Neural progenitor cell (in vitro differentiated cells): ENCODE data around the gene PSMD5.

Experiments
- EZH2 ChIP-seq: fragments of 200-600 bp; sonication (generic); IDR thresholded peaks from 2 replicates; pipeline ENCODE4 v1.6.1; 2017; ENCODE audit warnings: antibody characterized with exemption, mild to moderate bottlenecking, moderate library complexity
- EZH2phosphoT487 ChIP-seq: fragments of 200-600 bp; sonication (generic); IDR thresholded peaks from 2 replicates; pipeline ENCODE4 v1.6.1; 2017; ENCODE audit warnings: antibody characterized with exemption
- TF ChIP-seq, protein P1 (sequence below): fragments of 200-600 bp; sonication (generic); IDR thresholded peaks from 2 replicates; pipeline ENCODE4 v1.5.1; 2017; ENCODE audit warnings: antibody characterized with exemption, mild to moderate bottlenecking

DNA sequence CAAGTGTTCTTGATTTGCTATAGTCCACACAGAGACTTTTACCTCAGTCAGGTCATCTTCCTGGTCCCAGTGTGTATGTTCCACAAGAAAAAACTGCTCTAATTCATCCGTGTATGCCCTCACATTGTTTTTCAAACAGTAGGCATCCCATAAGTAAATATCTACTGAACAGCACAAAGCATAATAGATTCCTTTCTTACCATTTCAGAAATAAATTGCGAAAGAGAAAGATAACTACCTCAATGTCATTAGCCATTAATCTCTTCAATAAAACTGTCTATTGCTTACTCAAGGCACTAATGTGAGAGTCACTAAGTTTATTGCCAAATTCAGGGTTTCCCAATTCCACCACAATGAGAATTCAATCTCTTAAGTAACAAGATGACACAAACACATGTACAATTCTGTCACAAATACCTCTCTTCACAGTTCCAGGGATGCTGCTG is 59.1 kb downstream of the PSMD5 start:
- TF ChIP-seq, protein P1, sequence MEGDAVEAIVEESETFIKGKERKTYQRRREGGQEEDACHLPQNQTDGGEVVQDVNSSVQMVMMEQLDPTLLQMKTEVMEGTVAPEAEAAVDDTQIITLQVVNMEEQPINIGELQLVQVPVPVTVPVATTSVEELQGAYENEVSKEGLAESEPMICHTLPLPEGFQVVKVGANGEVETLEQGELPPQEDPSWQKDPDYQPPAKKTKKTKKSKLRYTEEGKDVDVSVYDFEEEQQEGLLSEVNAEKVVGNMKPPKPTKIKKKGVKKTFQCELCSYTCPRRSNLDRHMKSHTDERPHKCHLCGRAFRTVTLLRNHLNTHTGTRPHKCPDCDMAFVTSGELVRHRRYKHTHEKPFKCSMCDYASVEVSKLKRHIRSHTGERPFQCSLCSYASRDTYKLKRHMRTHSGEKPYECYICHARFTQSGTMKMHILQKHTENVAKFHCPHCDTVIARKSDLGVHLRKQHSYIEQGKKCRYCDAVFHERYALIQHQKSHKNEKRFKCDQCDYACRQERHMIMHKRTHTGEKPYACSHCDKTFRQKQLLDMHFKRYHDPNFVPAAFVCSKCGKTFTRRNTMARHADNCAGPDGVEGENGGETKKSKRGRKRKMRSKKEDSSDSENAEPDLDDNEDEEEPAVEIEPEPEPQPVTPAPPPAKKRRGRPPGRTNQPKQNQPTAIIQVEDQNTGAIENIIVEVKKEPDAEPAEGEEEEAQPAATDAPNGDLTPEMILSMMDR = no peak
- TF ChIP-seq EZH2phosphoT487 = no peak
- TF ChIP-seq EZH2 = no peak
